Measurements from ENCODE around the gene IGFBP6. TPM values are rescaled to one million over a fixed set of nuclear protein-coding genes. Genes with fewer than 3 reads are reported as not detected.

IGFBP6 gene
- total RNA-seq, 1 experiment from 2014 or later: 7.3 TPM

DNA sequence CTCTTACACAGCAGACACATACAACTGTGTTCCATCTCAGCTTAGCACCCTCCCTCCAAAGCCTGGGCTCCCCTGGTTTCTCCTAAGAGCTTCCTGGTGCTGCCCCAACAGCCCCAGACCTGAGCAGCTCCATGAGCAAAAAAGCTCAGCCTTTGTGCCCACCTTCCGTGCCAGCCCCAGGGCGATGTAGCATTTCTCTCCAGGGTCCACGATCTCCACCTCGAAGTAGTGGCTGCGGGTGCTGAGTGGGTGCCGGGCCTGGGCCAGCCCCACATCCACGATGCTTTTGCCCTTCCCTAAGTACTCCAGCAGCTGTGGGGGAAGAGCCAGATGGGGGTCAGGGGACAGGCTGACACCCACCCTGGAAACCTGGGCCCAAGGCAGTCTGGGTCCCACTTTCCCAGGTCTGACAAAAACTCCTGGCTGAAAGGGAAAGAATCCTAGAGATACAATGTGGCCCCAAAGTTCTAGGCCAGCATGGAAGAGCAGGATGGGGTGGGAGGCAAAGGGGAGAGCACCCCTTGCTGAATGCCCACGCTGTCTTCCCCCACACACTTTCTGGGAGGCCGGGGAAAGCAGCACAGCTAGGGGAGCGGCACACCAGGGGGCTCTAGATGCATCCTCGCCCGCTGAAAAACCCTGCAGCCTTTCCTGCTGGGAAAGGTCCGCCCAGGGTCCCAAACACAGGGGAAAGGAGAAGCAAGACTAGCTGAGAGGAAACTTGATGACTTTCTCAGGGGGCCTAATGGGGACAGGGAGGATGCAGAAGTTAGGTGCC lies 29.3 kb upstream of the IGFBP6 start:
- no TSS peak for BruUV-seq (replicated peaks)
- TF ChIP-seq, protein P1, sequence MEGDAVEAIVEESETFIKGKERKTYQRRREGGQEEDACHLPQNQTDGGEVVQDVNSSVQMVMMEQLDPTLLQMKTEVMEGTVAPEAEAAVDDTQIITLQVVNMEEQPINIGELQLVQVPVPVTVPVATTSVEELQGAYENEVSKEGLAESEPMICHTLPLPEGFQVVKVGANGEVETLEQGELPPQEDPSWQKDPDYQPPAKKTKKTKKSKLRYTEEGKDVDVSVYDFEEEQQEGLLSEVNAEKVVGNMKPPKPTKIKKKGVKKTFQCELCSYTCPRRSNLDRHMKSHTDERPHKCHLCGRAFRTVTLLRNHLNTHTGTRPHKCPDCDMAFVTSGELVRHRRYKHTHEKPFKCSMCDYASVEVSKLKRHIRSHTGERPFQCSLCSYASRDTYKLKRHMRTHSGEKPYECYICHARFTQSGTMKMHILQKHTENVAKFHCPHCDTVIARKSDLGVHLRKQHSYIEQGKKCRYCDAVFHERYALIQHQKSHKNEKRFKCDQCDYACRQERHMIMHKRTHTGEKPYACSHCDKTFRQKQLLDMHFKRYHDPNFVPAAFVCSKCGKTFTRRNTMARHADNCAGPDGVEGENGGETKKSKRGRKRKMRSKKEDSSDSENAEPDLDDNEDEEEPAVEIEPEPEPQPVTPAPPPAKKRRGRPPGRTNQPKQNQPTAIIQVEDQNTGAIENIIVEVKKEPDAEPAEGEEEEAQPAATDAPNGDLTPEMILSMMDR (conservative IDR thresholded peaks at IDR 0.05; ENCODE audit: low read depth, low read length): no peak
- no peak for TF ChIP-seq EZH2 (IDR thresholded peaks at IDR 0.05; ENCODE audit: borderline replicate concordance, low read depth, low read length, poor library complexity, severe bottlenecking)
- ChIA-PET POLR2A (ENCODE audit: low non-redundant PET) (no interaction called here), CTCF (no interaction called here)
- no peak for DNase-seq (ENCODE audit: low spot score)
- Histone ChIP-seq H3K27ac (ENCODE audit: low read depth, low read length, poor library complexity, severe bottlenecking) (no peak overlapping the region), H3K9me3 (ENCODE audit: low read depth, low read length, poor library complexity, severe bottlenecking) (no peaks in the 10 kb centered on the region), H3K4me1 (ENCODE audit: insufficient read depth, low read length, poor library complexity, severe bottlenecking) (peaks cover 17% of the 10 kb centered on the region), H3K27me3 (replicated peaks; ENCODE audit: insufficient read depth, low read depth, low read length, poor library complexity) (no peaks in the 10 kb centered on the region), H3K36me3 (ENCODE audit: insufficient read depth, low read length, poor library complexity, severe bottlenecking) (peaks cover 16% of the 10 kb centered on the region), H3K4me3 (ENCODE audit: low read depth, low read length, poor library complexity, severe bottlenecking) (no peak overlapping the region)
- intact Hi-C loops (cut with micrococcal nuclease; ENCODE audit: unreplicated experiment): loop anchor here (2.0 to 5.0 kb wide), 2 partner anchors 114 to 219 kb away; partner anchors contain the start of genes CSAD and ZNF740

DNA sequence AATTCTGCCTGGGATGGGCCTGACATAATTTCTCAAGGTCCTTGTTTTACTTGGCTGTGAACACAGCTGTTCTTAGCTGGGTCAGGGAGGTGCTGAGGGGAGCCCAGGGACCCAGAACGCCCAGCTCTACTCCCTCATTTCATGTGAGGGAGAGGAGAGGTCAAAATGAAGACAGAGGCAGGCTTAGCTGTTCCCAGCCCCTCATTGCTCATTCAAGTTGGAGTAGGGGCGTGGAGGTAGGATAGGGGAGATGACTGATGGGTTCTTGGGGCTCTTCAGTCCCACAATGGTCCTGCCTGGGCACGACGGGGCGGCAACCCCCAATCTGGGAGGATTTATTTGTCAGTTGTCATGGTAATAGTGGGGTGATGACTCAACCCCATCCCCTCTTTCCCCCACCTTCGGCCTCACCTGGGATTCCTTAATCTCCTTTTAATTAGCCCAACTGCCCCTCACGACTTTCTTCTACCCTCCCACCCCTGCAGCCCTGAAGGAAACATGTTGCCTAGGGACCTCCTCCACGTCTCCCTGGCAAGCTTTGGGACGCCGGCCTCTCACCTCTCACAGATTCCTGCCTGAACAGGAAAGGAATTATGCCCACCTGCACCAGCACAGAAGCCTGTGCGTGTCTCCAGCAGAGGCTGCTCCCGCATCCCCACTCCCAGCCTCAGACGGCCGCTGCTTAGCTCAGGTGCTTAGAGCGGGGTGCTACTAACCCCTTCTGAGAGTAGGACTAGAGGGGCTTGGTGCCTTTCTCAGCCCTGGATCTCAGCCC lies 28.5 kb upstream of the IGFBP6 start:
- ChIA-PET POLR2A (ENCODE audit: low non-redundant PET) (no interaction called here), CTCF (no interaction called here)
- intact Hi-C loops (cut with micrococcal nuclease; ENCODE audit: unreplicated experiment): loop anchor here (5.0 kb wide), 1 partner anchor 113 kb away; the partner anchor contains the start of genes CSAD and ZNF740
- no peak overlapping the region for H3K4me3 ChIP-seq (ENCODE audit: low read depth, low read length, poor library complexity, severe bottlenecking)
- H3K27me3 ChIP-seq (replicated peaks; ENCODE audit: insufficient read depth, low read depth, low read length, poor library complexity): no peaks in the 10 kb centered on the region
- no peak for DNase-seq (ENCODE audit: low spot score)
- TF ChIP-seq, protein P1 (conservative IDR thresholded peaks at IDR 0.05; ENCODE audit: low read depth, low read length): no peak
- TF ChIP-seq EZH2 (IDR thresholded peaks at IDR 0.05; ENCODE audit: borderline replicate concordance, low read depth, low read length, poor library complexity, severe bottlenecking): no peak
- no peak overlapping the region for H3K27ac ChIP-seq (ENCODE audit: low read depth, low read length, poor library complexity, severe bottlenecking)
- no TSS peak for BruUV-seq (replicated peaks)
- no peaks in the 10 kb centered on the region for H3K9me3 ChIP-seq (ENCODE audit: low read depth, low read length, poor library complexity, severe bottlenecking)
- H3K4me1 ChIP-seq (ENCODE audit: insufficient read depth, low read length, poor library complexity, severe bottlenecking): peaks cover 17% of the 10 kb centered on the region
- H3K36me3 ChIP-seq (ENCODE audit: insufficient read depth, low read length, poor library complexity, severe bottlenecking): peaks cover 18% of the 10 kb centered on the region

DNA sequence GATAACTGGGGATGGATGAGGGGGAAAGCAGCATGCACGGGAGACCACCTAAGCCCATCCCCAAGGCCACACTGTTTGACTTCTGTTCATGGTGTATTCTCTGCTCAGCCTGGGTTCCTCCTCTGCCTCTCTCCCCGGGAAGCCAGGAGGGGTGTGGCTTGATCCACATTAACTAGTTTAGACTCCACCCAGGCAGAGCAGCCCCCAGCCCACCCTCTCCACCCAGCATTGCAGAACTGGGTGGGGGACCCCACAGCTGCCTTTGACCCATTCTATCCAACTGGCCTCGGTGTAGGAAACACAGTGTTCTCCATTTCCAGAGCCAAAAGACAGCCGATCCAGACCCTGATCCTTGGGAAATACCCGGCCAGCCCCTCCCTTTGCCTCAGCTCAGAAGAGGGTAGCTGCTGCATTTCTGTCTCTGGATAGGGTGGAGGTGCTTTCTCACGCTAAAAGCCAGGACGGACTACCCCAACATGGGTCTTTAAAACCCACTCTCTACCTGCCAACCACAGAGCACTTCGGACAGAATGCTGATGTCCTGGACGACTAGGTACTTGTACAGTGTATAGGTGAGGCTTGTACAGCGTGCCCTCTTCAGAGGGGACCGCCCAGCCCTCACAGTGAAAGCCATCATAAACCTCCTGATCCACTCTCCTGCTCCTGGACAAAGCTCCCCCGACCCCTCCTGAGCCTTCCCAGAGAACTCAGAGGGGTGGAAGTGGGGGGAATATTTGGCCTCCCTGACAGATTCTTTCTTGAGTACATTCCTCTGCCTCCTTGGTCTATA lies 27.7 kb upstream of the IGFBP6 start:
- Histone ChIP-seq H3K36me3 (ENCODE audit: insufficient read depth, low read length, poor library complexity, severe bottlenecking) (peaks cover 21% of the 10 kb centered on the region), H3K27me3 (replicated peaks; ENCODE audit: insufficient read depth, low read depth, low read length, poor library complexity) (no peaks in the 10 kb centered on the region), H3K27ac (ENCODE audit: low read depth, low read length, poor library complexity, severe bottlenecking) (no peak overlapping the region), H3K4me1 (ENCODE audit: insufficient read depth, low read length, poor library complexity, severe bottlenecking) (peaks cover 17% of the 10 kb centered on the region), H3K9me3 (ENCODE audit: low read depth, low read length, poor library complexity, severe bottlenecking) (no peaks in the 10 kb centered on the region), H3K4me3 (ENCODE audit: low read depth, low read length, poor library complexity, severe bottlenecking) (no peak overlapping the region)
- CTCF ChIA-PET: no interaction called here
- POLR2A ChIA-PET (ENCODE audit: low non-redundant PET): no interaction called here
- intact Hi-C loops (cut with micrococcal nuclease; ENCODE audit: unreplicated experiment): loop anchor here (5.0 kb wide), 1 partner anchor 112 kb away; the partner anchor contains the start of genes CSAD and ZNF740
- no peak for DNase-seq (ENCODE audit: low spot score)
- TF ChIP-seq, protein P1 (conservative IDR thresholded peaks at IDR 0.05; ENCODE audit: low read depth, low read length): no peak
- no peak for TF ChIP-seq EZH2 (IDR thresholded peaks at IDR 0.05; ENCODE audit: borderline replicate concordance, low read depth, low read length, poor library complexity, severe bottlenecking)
- no TSS peak for BruUV-seq (replicated peaks)

Measured in A673 (cell line).